Endothelial cell of umbilical vein (primary cell): ENCODE results near the gene USP7. TPM values are rescaled to one million over a fixed set of nuclear protein-coding genes. Genes with fewer than 3 reads are reported as not detected.

Experiments
- BruUV-seq: library from RNA; stranded (reverse); fragments of 400-500 nt; replicated peaks from 2 replicates; lab custom pipeline; 2021; lab: Mats Ljungman, UMichigan
- CTCF ChIA-PET: fragments of 300-600, 350-600 bp; sonication (Branson Sonifier 250); formaldehyde crosslinking; loops from one replicate; lab custom pipeline; 2021; ENCODE audit warnings: antibody characterized with exemption, inconsistent platforms; lab: Charles Lee
- POLR2A ChIA-PET: fragments of 300-600, 350-600 bp; sonication (Branson Sonifier 250); formaldehyde crosslinking; loops from one replicate; lab custom pipeline; 2021; ENCODE audit warnings: antibody characterized with exemption, inconsistent platforms; lab: Charles Lee
- DNase-seq: peaks from one replicate; pipeline ENCODE4 v3.0.0-alpha.2; 2011; ENCODE audit warnings: low read depth, low spot score
- FAIRE-seq: peaks from 2 replicates; lab custom pipeline; 2011; peaks lifted over from hg19 to GRCh38; lab: Jason Lieb, UNC
- H2AFZ ChIP-seq: 2 replicates; pipeline ENCODE4 v1.6.0; 2012; ENCODE audit warnings: low read depth, low read length, control low read depth, inconsistent platforms
- H3K27ac ChIP-seq: 2 replicates; pipeline ENCODE4 v1.5.1; 2011; ENCODE audit warnings: low read depth, mild to moderate bottlenecking, control low read depth, low read length, moderate library complexity; ENCODE audit not compliant: insufficient read depth
- H3K27me3 ChIP-seq, 2 experiments: 2 replicates each; pipeline versions ENCODE4 v1.6.0 to v1.6.1; 2011; ENCODE audit warnings: low read length in 2 of 2, mixed read lengths in 1 of 2; ENCODE audit not compliant: control insufficient read depth in 2 of 2, insufficient read depth in 2 of 2
- H3K36me3 ChIP-seq, 2 experiments: 2 replicates in 1 of 2; 3 replicates in 1 of 2; pipeline ENCODE4 v1.5.1; 2011; ENCODE audit warnings: low read length in 2 of 2, mild to moderate bottlenecking in 1 of 2, moderate library complexity in 1 of 2; ENCODE audit not compliant: control insufficient read depth in 2 of 2, insufficient read depth in 2 of 2; ENCODE audit errors: extremely low read depth in 1 of 2
- H3K4me1 ChIP-seq: 3 replicates; pipeline ENCODE4 v1.5.1; 2011; ENCODE audit warnings: mild to moderate bottlenecking, low read length; ENCODE audit not compliant: control insufficient read depth, insufficient read depth; ENCODE audit errors: extremely low read depth
- H3K4me2 ChIP-seq: 2 replicates; pipeline ENCODE4 v1.6.1; 2011; ENCODE audit warnings: low read length, control low read depth, mixed read lengths; ENCODE audit not compliant: insufficient read depth
- H3K4me3 ChIP-seq, 3 experiments: fragments of 200-600 bp in 1 of 3; sonication (generic), shearing (Covaris generic) in 1 of 3; replicated peaks in 1 of 3; 2 replicates each; pipeline ENCODE4 v1.5.1; 2011 to 2016; ENCODE audit warnings: control low read depth in 3 of 3, low read length in 3 of 3, mild to moderate bottlenecking in 2 of 3, inconsistent platforms in 1 of 3, low read depth in 1 of 3, moderate library complexity in 1 of 3; ENCODE audit not compliant: insufficient read depth in 1 of 3
- H3K79me2 ChIP-seq: 2 replicates; pipeline ENCODE4 v1.6.0; 2012; ENCODE audit warnings: low read length, inconsistent platforms; ENCODE audit not compliant: control insufficient read depth, insufficient read depth
- H3K9ac ChIP-seq: replicated peaks from 2 replicates; pipeline ENCODE3; 2011; ENCODE audit warnings: low read length, control low read depth; ENCODE audit not compliant: insufficient read depth; ENCODE audit errors: extremely low read depth
- H3K9me1 ChIP-seq: replicated peaks from 3 replicates; pipeline ENCODE4 v1.6.0; 2011; ENCODE audit warnings: mild to moderate bottlenecking, low read length; ENCODE audit not compliant: control insufficient read depth, insufficient read depth; ENCODE audit errors: extremely low read depth
- H3K9me3 ChIP-seq: replicated peaks from 2 replicates; pipeline ENCODE4 v1.5.1; 2012; ENCODE audit warnings: low read length, inconsistent platforms; ENCODE audit not compliant: control insufficient read depth, insufficient read depth
- H4K20me1 ChIP-seq: replicated peaks from 2 replicates; pipeline ENCODE3; 2011; ENCODE audit warnings: mild to moderate bottlenecking, low read length; ENCODE audit not compliant: control insufficient read depth, insufficient read depth; ENCODE audit errors: extremely low read depth
- EZH2 ChIP-seq: IDR thresholded peaks from 2 replicates; pipeline ENCODE4 v1.6.1; 2012; ENCODE audit warnings: borderline replicate concordance, low read depth, mild to moderate bottlenecking, moderate library complexity, low read length, inconsistent platforms; ENCODE audit not compliant: severe bottlenecking
- FOS ChIP-seq: IDR thresholded peaks from 2 replicates; pipeline ENCODE4 v1.6.1; 2011; ENCODE audit warnings: mild to moderate bottlenecking, low read length, moderate library complexity, borderline replicate concordance; ENCODE audit not compliant: insufficient read depth
- GATA2 ChIP-seq: IDR thresholded peaks from 2 replicates; pipeline ENCODE4 v1.7.0; 2011; ENCODE audit warnings: low read depth, mild to moderate bottlenecking, moderate library complexity, mixed read lengths, low read length; ENCODE audit not compliant: insufficient read length, insufficient read depth
- JUN ChIP-seq: IDR thresholded peaks from 2 replicates; pipeline ENCODE4 v1.6.1; 2011; ENCODE audit warnings: borderline replicate concordance, low read depth; ENCODE audit not compliant: insufficient read length, insufficient read depth
- MYC ChIP-seq: IDR thresholded peaks from one replicate; pipeline ENCODE4 v1.6.1; 2011; ENCODE audit warnings: mild to moderate bottlenecking, low read depth, low read length
- POLR2A ChIP-seq: IDR thresholded peaks from 2 replicates; pipeline ENCODE4 v1.6.1; 2012; ENCODE audit warnings: low read depth, mild to moderate bottlenecking, control low read depth, low read length
- POLR2AphosphoS5 ChIP-seq: IDR thresholded peaks from 2 replicates; pipeline ENCODE4 v1.6.1; 2012; ENCODE audit warnings: low read depth, mild to moderate bottlenecking, control low read depth, low read length, moderate library complexity; ENCODE audit not compliant: insufficient read depth
- dilution Hi-C: fragments of 300-500 bp; cut with MboI; formaldehyde crosslinking; loops from one replicate; pipeline ENCODE4 v1.15.0; 2019; ENCODE audit warnings: low sequenced_read_pairs; ENCODE audit not compliant: extremely low pct_ligation_motif_present
- intact Hi-C: fragments of 100-400 bp; cut with micrococcal nuclease; formaldehyde crosslinking; loops from one replicate; pipeline ENCODE4 v1.10.0; 2022
- polyA plus RNA-seq, 4 experiments: library from polyadenylated mRNA; depleted of rRNA in 3 of 4; stranded (reverse) in 3 of 4; unstranded in 1 of 4; fragments of >200 nt; gene quantifications; 2 replicates each; pipeline versions ENCODE4 v1.2.1 to v1.2.3, GENCODE V29; 2011 to 2012; ENCODE audit warnings: missing spikeins in 1 of 4
- total RNA-seq: library from RNA; stranded (reverse); gene quantifications from 2 replicates; pipeline ENCODE4 v1.2.3, GENCODE V29; 2021
- TF ChIP-seq, protein P1 (sequence below): IDR thresholded peaks from 2 replicates; pipeline ENCODE4 v1.6.1; 2011; ENCODE audit not compliant: insufficient read depth, insufficient read length
- TF ChIP-seq, protein P2 (sequence below), 2 donors: IDR thresholded peaks; 1 replicate in 1 of 2; 2 replicates in 1 of 2; pipeline ENCODE4 v1.5.1; 2011; ENCODE audit warnings: low read length in 2 of 2, mild to moderate bottlenecking in 2 of 2, moderate library complexity in 2 of 2, control low read depth in 1 of 2, inconsistent platforms in 1 of 2, low read depth in 1 of 2; ENCODE audit not compliant: insufficient read depth in 1 of 2; ENCODE audit errors: extremely low read depth in 1 of 2

Gene USP7
- total and polyA plus RNA-seq, 2 donors (not counting 3 experiments of a cell fraction or from before 2014, with no cell fraction given): 17.7 to 130 TPM

DNA sequence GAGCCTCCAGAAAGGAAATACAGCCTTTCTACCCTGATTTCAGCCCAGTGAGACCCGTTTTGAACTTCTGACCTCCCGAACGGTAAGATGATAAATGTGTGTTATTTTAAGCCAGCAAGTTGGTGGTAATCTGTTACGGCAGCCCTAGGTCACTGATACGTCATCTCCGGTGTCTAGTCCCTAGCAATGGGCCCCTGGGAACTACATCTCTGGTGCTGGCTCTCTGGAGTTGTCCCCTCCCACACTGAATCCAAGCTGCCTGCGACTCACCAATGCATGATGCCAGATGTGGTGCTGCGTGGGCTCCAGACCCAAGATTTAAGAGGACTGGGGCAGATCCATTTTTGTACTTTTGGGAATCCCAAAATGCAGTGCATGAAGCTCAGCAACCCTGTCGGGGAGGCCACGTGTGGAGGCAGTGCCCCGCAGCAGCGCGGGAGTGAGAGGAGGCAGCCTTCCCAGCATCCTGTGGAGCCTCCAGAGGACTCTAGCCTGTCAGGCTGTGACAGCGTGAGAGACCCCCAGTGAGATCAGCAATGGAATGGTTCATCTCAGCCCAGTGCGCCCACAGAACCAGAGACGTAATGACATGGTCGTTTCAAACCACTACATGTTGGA lies 43.6 kb upstream of the USP7 start:
- CTCF ChIA-PET: interaction anchor here (0.7 to 3.9 kb wide), 9 partner anchors 11 to 434 kb away, joined by 3 to 48 read pairs (median 32); no protein-coding TSS in a partner anchor
- no peak for DNase-seq
- TF ChIP-seq MYC (no peak), POLR2A (no peak), POLR2AphosphoS5 (no peak), EZH2 (no peak), FOS (no peak), JUN (no peak), GATA2 (no peak)
- TF ChIP-seq, protein P1, sequence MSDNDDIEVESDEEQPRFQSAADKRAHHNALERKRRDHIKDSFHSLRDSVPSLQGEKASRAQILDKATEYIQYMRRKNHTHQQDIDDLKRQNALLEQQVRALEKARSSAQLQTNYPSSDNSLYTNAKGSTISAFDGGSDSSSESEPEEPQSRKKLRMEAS: no peak
- TF ChIP-seq, protein P2, sequence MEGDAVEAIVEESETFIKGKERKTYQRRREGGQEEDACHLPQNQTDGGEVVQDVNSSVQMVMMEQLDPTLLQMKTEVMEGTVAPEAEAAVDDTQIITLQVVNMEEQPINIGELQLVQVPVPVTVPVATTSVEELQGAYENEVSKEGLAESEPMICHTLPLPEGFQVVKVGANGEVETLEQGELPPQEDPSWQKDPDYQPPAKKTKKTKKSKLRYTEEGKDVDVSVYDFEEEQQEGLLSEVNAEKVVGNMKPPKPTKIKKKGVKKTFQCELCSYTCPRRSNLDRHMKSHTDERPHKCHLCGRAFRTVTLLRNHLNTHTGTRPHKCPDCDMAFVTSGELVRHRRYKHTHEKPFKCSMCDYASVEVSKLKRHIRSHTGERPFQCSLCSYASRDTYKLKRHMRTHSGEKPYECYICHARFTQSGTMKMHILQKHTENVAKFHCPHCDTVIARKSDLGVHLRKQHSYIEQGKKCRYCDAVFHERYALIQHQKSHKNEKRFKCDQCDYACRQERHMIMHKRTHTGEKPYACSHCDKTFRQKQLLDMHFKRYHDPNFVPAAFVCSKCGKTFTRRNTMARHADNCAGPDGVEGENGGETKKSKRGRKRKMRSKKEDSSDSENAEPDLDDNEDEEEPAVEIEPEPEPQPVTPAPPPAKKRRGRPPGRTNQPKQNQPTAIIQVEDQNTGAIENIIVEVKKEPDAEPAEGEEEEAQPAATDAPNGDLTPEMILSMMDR (IDR thresholded peaks at IDR 0.05; ENCODE audit: extremely low read depth in 1 of 2, insufficient read depth in 1 of 2, low read depth in 1 of 2, low read length in 2 of 2): no peak
- no peaks in the 10 kb centered on the region for H3K27me3 ChIP-seq
- H3K4me3 ChIP-seq: no peak overlapping the region
- no peak for FAIRE-seq
- no peaks in the 10 kb centered on the region for H3K36me3 ChIP-seq
- H3K9ac ChIP-seq: no peak overlapping the region
- no peak overlapping the region for H3K27ac ChIP-seq
- H3K9me1 ChIP-seq: no peaks in the 10 kb centered on the region
- intact Hi-C loops (loop anchor here (5.0 kb wide), 2 partner anchors 120 to 125 kb away; no protein-coding TSS in a partner anchor), dilution Hi-C loops (no loop called here)
- no peaks in the 10 kb centered on the region for H3K9me3 ChIP-seq
- BruUV-seq: no TSS peak
- H4K20me1 ChIP-seq: no peaks in the 10 kb centered on the region
- no peak overlapping the region for H2AFZ ChIP-seq
- POLR2A ChIA-PET: no interaction called here
- H3K79me2 ChIP-seq: no peaks in the 10 kb centered on the region
- H3K4me1 ChIP-seq: peaks cover 4% of the 10 kb centered on the region
- H3K4me2 ChIP-seq: no peak overlapping the region
